NCI-H2196 (cell line): Measurements from ENCODE around the gene GORASP2.

ENCODE experiments used
- DNase-seq: peaks from one replicate; lab custom pipeline; 2025; ENCODE audit not compliant: unreplicated experiment; lab: John Stamatoyannopoulos, UW

The GORASP2 gene

GRCh38 chr2:170965446-170966225 is 36.6 kb downstream of the GORASP2 start:
- peak; percentile 18 for DNase-seq

- no peak for DNase-seq
Measured at GRCh38 chr2:170966648-170967396, 37.8 kb downstream of the GORASP2 start.

GRCh38 chr2:170967553-170967952 is 38.5 kb downstream of the GORASP2 start:
- DNase-seq: no peak

GRCh38 chr2:170968205-170969003 is 39.4 kb downstream of the GORASP2 start:
- no peak for DNase-seq

GRCh38 chr2:170969030-170969429 is 40.0 kb downstream of the GORASP2 start:
- no peak for DNase-seq

GRCh38 chr2:170969872-170970496 is 40.9 kb downstream of the GORASP2 start:
- no peak for DNase-seq

GRCh38 chr2:170971071-170971470 is 42.0 kb downstream of the GORASP2 start:
- DNase-seq: no peak

- DNase-seq: peak; percentile 15
Measured at GRCh38 chr2:170972296-170973224, 43.5 kb downstream of the GORASP2 start.

- no peak for DNase-seq
Measured at GRCh38 chr2:170973225-170973491, 44.1 kb downstream of the GORASP2 start.

GRCh38 chr2:170973492-170974303 is 44.6 kb downstream of the GORASP2 start:
- peak; percentile 94 for DNase-seq

- DNase-seq: no peak
Measured at GRCh38 chr2:170974304-170974993, 45.4 kb downstream of the GORASP2 start.

- DNase-seq: no peak
Measured at GRCh38 chr2:170975127-170975942, 46.3 kb downstream of the GORASP2 start.

GRCh38 chr2:170975943-170976270 is 46.9 kb downstream of the GORASP2 start:
- DNase-seq: no peak

- no peak for DNase-seq
Measured at GRCh38 chr2:170984079-170984478, 55.0 kb downstream of the GORASP2 start.

GRCh38 chr2:170985407-170985806 is 56.4 kb downstream of the GORASP2 start:
- no peak for DNase-seq

GRCh38 chr2:170986566-170987258 is 57.7 kb downstream of the GORASP2 start:
- no peak for DNase-seq

GRCh38 chr2:170991398-170992182 is 62.5 kb downstream of the GORASP2 start:
- no peak for DNase-seq
